Measurements from ENCODE around the gene RHBDD1.

The RHBDD1 gene

GRCh38 chr2:226888971-226889370 lies 53.1 kb downstream of the RHBDD1 start:
- no peak for DNase-seq

GRCh38 chr2:226890286-226890685 lies 54.4 kb downstream of the RHBDD1 start:
- no peak for DNase-seq

GRCh38 chr2:226891780-226892590 lies 56.1 kb downstream of the RHBDD1 start:
- no peak for DNase-seq

- DNase-seq = no peak
Observed at GRCh38 chr2:226892729-226893128, 56.9 kb downstream of the RHBDD1 start.

- DNase-seq = no peak
Observed at GRCh38 chr2:226893216-226893615, 57.4 kb downstream of the RHBDD1 start.

GRCh38 chr2:226894752-226895151 lies 58.9 kb downstream of the RHBDD1 start:
- no peak for DNase-seq

GRCh38 chr2:226895579-226895978 lies 59.7 kb downstream of the RHBDD1 start:
- DNase-seq = no peak

- DNase-seq = no peak
Observed at GRCh38 chr2:226898121-226898520, 62.3 kb downstream of the RHBDD1 start.

- no peak for DNase-seq
Observed at GRCh38 chr2:226898897-226899296, 63.0 kb downstream of the RHBDD1 start.

- DNase-seq = no peak
Observed at GRCh38 chr2:226902041-226902966, 66.5 kb downstream of the RHBDD1 start.

- no peak for DNase-seq
Observed at GRCh38 chr2:226903179-226903578, 67.3 kb downstream of the RHBDD1 start.

- DNase-seq = no peak
Observed at GRCh38 chr2:226904592-226904991, 68.7 kb downstream of the RHBDD1 start.

- no peak for DNase-seq
Observed at GRCh38 chr2:226905718-226906117, 69.9 kb downstream of the RHBDD1 start.

GRCh38 chr2:226906163-226906693 lies 70.4 kb downstream of the RHBDD1 start:
- no peak for DNase-seq

- no peak for DNase-seq
Observed at GRCh38 chr2:226909126-226909525, 73.3 kb downstream of the RHBDD1 start.

GRCh38 chr2:226909836-226910235 lies 74.0 kb downstream of the RHBDD1 start:
- DNase-seq = no peak

- no peak for DNase-seq
Observed at GRCh38 chr2:226910384-226910783, 74.5 kb downstream of the RHBDD1 start.

GRCh38 chr2:226911932-226912331 lies 76.1 kb downstream of the RHBDD1 start:
- DNase-seq = no peak

- no peak for DNase-seq
Observed at GRCh38 chr2:226913641-226914040, 77.8 kb downstream of the RHBDD1 start.

GRCh38 chr2:226915846-226916360 lies 80.0 kb downstream of the RHBDD1 start:
- no peak for DNase-seq

- no peak for DNase-seq
Observed at GRCh38 chr2:226916669-226917068, 80.8 kb downstream of the RHBDD1 start.

GRCh38 chr2:226932443-226932842 lies 96.6 kb downstream of the RHBDD1 start:
- no peak for DNase-seq

- DNase-seq = no peak
Observed at GRCh38 chr2:226934546-226935201, 98.8 kb downstream of the RHBDD1 start.
